HepG2 (cell line): ENCODE results near the gene UBE2C. TPM values are rescaled to one million over a fixed set of nuclear protein-coding genes. Genes with fewer than 3 reads are reported as not detected.

Source experiments
- FOXO1 ChIP-seq: sonication (generic); formaldehyde crosslinking; IDR thresholded peaks from 2 replicates; pipeline ENCODE4 v1.4.0; 2020; ENCODE audit warnings: missing genetic modification reagents
- GATAD1 ChIP-seq: IDR thresholded peaks from 2 replicates; pipeline ENCODE4 v1.6.1; 2016; ENCODE audit warnings: missing genetic modification reagents, missing compliant biosample characterization
- HNRNPL ChIP-seq: fragments of 200-400 bp; formaldehyde crosslinking; IDR thresholded peaks from 2 replicates; pipeline ENCODE4 v1.6.1; 2017; ENCODE audit warnings: mild to moderate bottlenecking, low read depth, low read length
- HOXA9 ChIP-seq: sonication (generic); formaldehyde crosslinking; IDR thresholded peaks from 2 replicates; pipeline ENCODE4 v1.8.1; 2022; ENCODE audit warnings: missing genetic modification reagents, mild to moderate bottlenecking, moderate library complexity, borderline replicate concordance
- MTA1 ChIP-seq: sonication (generic); formaldehyde crosslinking; IDR thresholded peaks from 2 replicates; pipeline ENCODE4 v1.4.0; 2020; ENCODE audit warnings: missing genetic modification reagents, mild to moderate bottlenecking, borderline replicate concordance
- MZF1 ChIP-seq: sonication (generic); formaldehyde crosslinking; IDR thresholded peaks from 2 replicates; pipeline ENCODE4 v1.8.1; 2023; ENCODE audit warnings: mild to moderate bottlenecking, missing genetic modification reagents, borderline replicate concordance
- NR2C2 ChIP-seq: sonication (generic); formaldehyde crosslinking; IDR thresholded peaks from 2 replicates; pipeline ENCODE4 v1.4.0; 2020; ENCODE audit warnings: missing genetic modification reagents, mild to moderate bottlenecking, moderate library complexity, borderline replicate concordance
- PRPF4 ChIP-seq: fragments of 200-400 bp; formaldehyde crosslinking; IDR thresholded peaks from 2 replicates; pipeline ENCODE4 v1.6.1; 2016; ENCODE audit warnings: low read length, low read depth; ENCODE audit not compliant: poor library complexity, severe bottlenecking
- U2AF1 ChIP-seq: fragments of 200-400 bp; formaldehyde crosslinking; optimal IDR thresholded peaks from 2 replicates; pipeline ENCODE3; 2017; ENCODE audit warnings: mild to moderate bottlenecking, low read depth, low read length
- ZFX ChIP-seq: sonication (generic); formaldehyde crosslinking; IDR thresholded peaks from 2 replicates; pipeline ENCODE4 v1.4.0; 2020; ENCODE audit warnings: mild to moderate bottlenecking, low read depth, missing genetic modification reagents, moderate library complexity
- ZKSCAN5 ChIP-seq: sonication (generic); formaldehyde crosslinking; IDR thresholded peaks from 2 replicates; pipeline ENCODE4 v1.5.1; 2020; ENCODE audit warnings: mild to moderate bottlenecking, missing genetic modification reagents
- ZMYM3 ChIP-seq: sonication (generic); formaldehyde crosslinking; IDR thresholded peaks from 2 replicates; pipeline ENCODE4 v1.5.1; 2020; ENCODE audit warnings: mild to moderate bottlenecking, missing genetic modification reagents
- ZNF274 ChIP-seq: sonication (generic); formaldehyde crosslinking; IDR thresholded peaks from 2 replicates; pipeline ENCODE4 v1.5.1; 2020; ENCODE audit warnings: mild to moderate bottlenecking, missing genetic modification reagents
- ZNF564 ChIP-seq: sonication (generic); formaldehyde crosslinking; IDR thresholded peaks from 2 replicates; pipeline ENCODE4 v1.8.1; 2023; ENCODE audit warnings: mild to moderate bottlenecking, missing genetic modification reagents
- ZNF674 ChIP-seq: sonication (generic); formaldehyde crosslinking; IDR thresholded peaks from 2 replicates; pipeline ENCODE4 v1.5.0; 2020; ENCODE audit warnings: low read depth, mild to moderate bottlenecking, missing genetic modification reagents
- ZNF816 ChIP-seq: sonication (generic); formaldehyde crosslinking; IDR thresholded peaks from 2 replicates; pipeline ENCODE4 v1.8.0; 2022; ENCODE audit warnings: missing genetic modification reagents, mild to moderate bottlenecking, borderline replicate concordance
- ZNF883 ChIP-seq: sonication (generic); formaldehyde crosslinking; IDR thresholded peaks from 2 replicates; pipeline ENCODE4 v1.5.1; 2020; ENCODE audit warnings: mild to moderate bottlenecking, missing genetic modification reagents; ENCODE audit errors: not compliant biosample characterization
- polyA plus RNA-seq, 8 experiments: library from polyadenylated mRNA; depleted of rRNA in 3 of 8; stranded (reverse) in 7 of 8; unstranded in 1 of 8; fragments of >200 nt; fragmentation: Illumina TruSeq in 4 of 8; extraction: Trizol in 4 of 8; gene quantifications; 2 replicates each; pipeline versions ENCODE4 v1.2.1 to v1.2.3, GENCODE V29; 2011 to 2016; ENCODE audit warnings: low read depth in 4 of 8, missing spikeins in 1 of 8, mixed read lengths in 1 of 8; ENCODE audit not compliant: insufficient read depth in 1 of 8
- total RNA-seq, 5 experiments: library from RNA; depleted of rRNA; stranded (reverse); fragments of >200 nt; fragmentation: Illumina TruSeq; extraction: Trizol; gene quantifications; 2 replicates each; pipeline ENCODE4 v1.2.3, GENCODE V29; 2016; ENCODE audit warnings: low read depth in 1 of 5
- TF ChIP-seq, protein P1 (sequence below): sonication (generic); formaldehyde crosslinking; IDR thresholded peaks from 2 replicates; pipeline ENCODE4 v1.8.0; 2022; ENCODE audit warnings: mild to moderate bottlenecking, missing genetic modification reagents, moderate library complexity
- TF ChIP-seq, protein P2 (sequence below): sonication (generic); formaldehyde crosslinking; IDR thresholded peaks from 2 replicates; pipeline ENCODE4 v1.5.0; 2020; ENCODE audit warnings: mild to moderate bottlenecking, missing genetic modification reagents
- TF ChIP-seq, protein P3 (sequence below): sonication (generic); formaldehyde crosslinking; IDR thresholded peaks from 2 replicates; pipeline ENCODE4 v1.5.0; 2020; ENCODE audit warnings: missing genetic modification reagents
- TF ChIP-seq, protein P4 (sequence below): sonication (generic); formaldehyde crosslinking; IDR thresholded peaks from 2 replicates; pipeline ENCODE4 v1.5.0; 2020; ENCODE audit warnings: missing genetic modification reagents
- TF ChIP-seq, protein P5 (sequence below): sonication (generic); formaldehyde crosslinking; IDR thresholded peaks from 2 replicates; pipeline ENCODE4 v1.8.1; 2023; ENCODE audit warnings: mild to moderate bottlenecking, missing genetic modification reagents

Gene UBE2C
- total and polyA plus RNA-seq, 2 of the 13 experiments (the other 11 are each of a cell fraction or from before 2014, with no cell fraction given) = 100 to 123 TPM

DNA sequence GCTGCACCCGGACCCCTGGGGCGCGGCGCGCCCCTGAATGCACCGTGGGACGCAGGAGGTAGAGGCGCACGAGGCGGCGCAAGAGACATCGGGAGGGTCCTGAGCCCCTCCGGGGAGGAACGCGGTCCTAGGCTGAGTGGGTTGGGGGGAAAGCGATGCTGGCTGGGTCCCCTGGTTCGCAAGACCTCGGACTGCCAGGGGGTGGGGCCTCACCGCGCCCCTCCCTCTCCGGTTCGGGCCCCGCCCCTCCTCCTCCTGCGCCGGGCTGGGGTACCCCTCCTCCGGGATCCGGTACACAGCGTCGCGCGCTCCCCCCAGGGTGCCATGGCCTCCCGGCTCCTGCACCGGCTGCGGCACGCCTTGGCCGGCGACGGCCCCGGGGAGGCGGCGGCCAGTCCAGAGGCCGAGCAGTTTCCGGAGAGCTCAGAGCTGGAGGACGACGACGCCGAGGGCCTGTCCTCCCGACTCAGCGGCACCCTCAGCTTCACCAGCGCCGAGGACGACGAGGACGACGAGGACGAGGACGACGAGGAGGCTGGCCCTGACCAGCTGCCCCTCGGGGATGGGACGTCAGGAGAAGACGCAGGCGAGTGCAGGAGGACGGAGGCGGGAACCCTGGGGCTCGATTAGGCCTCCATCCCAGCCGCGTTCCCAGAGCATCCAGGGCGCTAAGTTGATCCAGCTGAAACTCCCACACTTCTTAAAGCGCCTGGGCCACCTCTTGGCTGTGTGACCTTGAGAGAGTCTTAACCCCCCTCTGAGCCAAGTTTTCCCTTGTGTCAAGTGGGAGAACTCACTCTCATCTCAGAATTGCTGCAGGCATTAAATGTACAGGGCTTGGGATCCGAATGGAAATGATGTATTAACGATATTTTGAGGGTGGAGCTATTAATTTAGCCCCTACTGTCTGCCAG lies 21.7 kb downstream of the UBE2C start (continued):
- TF ChIP-seq MTA1 (CRISPR knock-in tag) (no peak), ZNF274 (CRISPR knock-in tag) (peak; percentile 46), MZF1 (CRISPR knock-in tag) (no peak), FOXO1 (CRISPR knock-in tag) (peak; percentile 65), ZKSCAN5 (CRISPR knock-in tag) (no peak), ZNF674 (CRISPR knock-in tag) (peak; percentile 92; the same call in 1 of the 2 replicates), HNRNPL (no peak), GATAD1 (no peak), ZNF564 (CRISPR knock-in tag) (peak; percentile 33; the same call in 1 of the 2 replicates), ZNF816 (CRISPR knock-in tag) (peak; percentile 83; the same call in 1 of the 2 replicates), ZMYM3 (no peak), NR2C2 (no peak), U2AF1 (no peak), ZNF883 (CRISPR knock-in tag) (peak; percentile 87), PRPF4 (no peak), HOXA9 (CRISPR knock-in tag) (peak; percentile 96), ZFX (CRISPR knock-in tag) (peak; percentile 94)
- TF ChIP-seq, protein P1, sequence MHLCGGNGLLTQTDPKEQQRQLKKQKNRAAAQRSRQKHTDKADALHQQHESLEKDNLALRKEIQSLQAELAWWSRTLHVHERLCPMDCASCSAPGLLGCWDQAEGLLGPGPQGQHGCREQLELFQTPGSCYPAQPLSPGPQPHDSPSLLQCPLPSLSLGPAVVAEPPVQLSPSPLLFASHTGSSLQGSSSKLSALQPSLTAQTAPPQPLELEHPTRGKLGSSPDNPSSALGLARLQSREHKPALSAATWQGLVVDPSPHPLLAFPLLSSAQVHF (CRISPR knock-in tag) = 0 out of 2 replicates have a peak, but pooled peaks have one; percentile 84
- TF ChIP-seq, protein P2, sequence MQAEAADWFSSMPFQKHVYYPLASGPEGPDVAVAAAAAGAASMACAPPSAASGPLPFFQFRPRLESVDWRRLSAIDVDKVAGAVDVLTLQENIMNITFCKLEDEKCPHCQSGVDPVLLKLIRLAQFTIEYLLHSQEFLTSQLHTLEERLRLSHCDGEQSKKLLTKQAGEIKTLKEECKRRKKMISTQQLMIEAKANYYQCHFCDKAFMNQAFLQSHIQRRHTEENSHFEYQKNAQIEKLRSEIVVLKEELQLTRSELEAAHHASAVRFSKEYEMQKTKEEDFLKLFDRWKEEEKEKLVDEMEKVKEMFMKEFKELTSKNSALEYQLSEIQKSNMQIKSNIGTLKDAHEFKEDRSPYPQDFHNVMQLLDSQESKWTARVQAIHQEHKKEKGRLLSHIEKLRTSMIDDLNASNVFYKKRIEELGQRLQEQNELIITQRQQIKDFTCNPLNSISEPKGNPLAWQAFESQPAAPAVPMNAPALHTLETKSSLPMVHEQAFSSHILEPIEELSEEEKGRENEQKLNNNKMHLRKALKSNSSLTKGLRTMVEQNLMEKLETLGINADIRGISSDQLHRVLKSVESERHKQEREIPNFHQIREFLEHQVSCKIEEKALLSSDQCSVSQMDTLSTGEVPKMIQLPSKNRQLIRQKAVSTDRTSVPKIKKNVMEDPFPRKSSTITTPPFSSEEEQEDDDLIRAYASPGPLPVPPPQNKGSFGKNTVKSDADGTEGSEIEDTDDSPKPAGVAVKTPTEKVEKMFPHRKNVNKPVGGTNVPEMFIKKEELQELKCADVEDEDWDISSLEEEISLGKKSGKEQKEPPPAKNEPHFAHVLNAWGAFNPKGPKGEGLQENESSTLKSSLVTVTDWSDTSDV = no peak
- TF ChIP-seq, protein P3, sequence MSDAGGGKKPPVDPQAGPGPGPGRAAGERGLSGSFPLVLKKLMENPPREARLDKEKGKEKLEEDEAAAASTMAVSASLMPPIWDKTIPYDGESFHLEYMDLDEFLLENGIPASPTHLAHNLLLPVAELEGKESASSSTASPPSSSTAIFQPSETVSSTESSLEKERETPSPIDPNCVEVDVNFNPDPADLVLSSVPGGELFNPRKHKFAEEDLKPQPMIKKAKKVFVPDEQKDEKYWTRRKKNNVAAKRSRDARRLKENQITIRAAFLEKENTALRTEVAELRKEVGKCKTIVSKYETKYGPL (CRISPR knock-in tag) = no peak
- TF ChIP-seq, protein P4, sequence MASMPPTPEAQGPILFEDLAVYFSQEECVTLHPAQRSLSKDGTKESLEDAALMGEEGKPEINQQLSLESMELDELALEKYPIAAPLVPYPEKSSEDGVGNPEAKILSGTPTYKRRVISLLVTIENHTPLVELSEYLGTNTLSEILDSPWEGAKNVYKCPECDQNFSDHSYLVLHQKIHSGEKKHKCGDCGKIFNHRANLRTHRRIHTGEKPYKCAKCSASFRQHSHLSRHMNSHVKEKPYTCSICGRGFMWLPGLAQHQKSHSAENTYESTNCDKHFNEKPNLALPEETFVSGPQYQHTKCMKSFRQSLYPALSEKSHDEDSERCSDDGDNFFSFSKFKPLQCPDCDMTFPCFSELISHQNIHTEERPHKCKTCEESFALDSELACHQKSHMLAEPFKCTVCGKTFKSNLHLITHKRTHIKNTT (CRISPR knock-in tag) = no peak
- TF ChIP-seq, protein P5, sequence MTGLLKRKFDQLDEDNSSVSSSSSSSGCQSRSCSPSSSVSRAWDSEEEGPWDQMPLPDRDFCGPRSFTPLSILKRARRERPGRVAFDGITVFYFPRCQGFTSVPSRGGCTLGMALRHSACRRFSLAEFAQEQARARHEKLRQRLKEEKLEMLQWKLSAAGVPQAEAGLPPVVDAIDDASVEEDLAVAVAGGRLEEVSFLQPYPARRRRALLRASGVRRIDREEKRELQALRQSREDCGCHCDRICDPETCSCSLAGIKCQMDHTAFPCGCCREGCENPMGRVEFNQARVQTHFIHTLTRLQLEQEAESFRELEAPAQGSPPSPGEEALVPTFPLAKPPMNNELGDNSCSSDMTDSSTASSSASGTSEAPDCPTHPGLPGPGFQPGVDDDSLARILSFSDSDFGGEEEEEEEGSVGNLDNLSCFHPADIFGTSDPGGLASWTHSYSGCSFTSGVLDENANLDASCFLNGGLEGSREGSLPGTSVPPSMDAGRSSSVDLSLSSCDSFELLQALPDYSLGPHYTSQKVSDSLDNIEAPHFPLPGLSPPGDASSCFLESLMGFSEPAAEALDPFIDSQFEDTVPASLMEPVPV (CRISPR knock-in tag) = peak; percentile 50; the same call in 1 of the 2 replicates
